ENCODE data around the gene GNG7.
A peak's percentile ranks its signal among the peaks of the same experiment; 100 is the strongest.

Gene GNG7

DNA sequence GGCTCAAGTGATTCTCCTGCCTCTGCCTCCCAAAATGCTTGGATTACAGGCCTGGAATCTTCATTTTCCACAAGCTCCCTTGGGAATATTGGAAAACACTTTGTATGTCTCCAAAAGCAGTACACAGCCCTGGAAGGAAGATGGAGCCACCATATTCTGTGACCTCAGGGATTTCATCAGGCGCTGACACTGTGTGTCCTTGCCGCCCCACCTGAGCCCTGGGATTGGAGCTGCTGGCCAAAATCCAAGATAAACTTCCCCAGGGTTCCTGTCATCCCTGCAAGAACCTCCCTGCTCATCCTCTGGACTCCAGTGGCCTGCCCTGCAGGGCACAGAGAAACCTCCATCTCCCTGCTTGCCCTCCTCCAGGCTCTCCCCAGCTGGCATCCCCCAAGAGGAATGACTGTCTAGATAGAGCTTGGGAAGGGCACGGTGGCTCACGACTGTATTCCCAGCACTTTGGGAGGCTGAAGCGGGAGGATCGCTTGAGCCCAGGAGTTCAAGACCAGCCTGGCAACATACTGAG, 1.3 kb upstream of the GNG7 start:
- Histone ChIP-seq H3K4me3 (ENCODE audit: low read length) (no peak overlapping the region), H3K27ac (ENCODE audit: low read length) (no peak overlapping the region), H3F3A (ENCODE audit: insufficient read depth, low read length) (peaks cover 27% of the 10 kb centered on the region), H3K9me2 (replicated peaks; ENCODE audit: insufficient read depth, low read length) (no peaks in the 10 kb centered on the region), H3K79me2 (ENCODE audit: low read length) (peaks cover 23% of the 10 kb centered on the region), H3K4me1 (ENCODE audit: low read length) (peaks cover 27% of the 10 kb centered on the region), H3K9ac (ENCODE audit: low read length) (no peak overlapping the region), H3K27me3 (replicated peaks; ENCODE audit: insufficient read depth, low read length) (peaks cover 16% of the 10 kb centered on the region), H3K4me2 (ENCODE audit: low read depth, low read length) (no peak overlapping the region), H3K36me3 (replicated peaks; ENCODE audit: insufficient read depth, low read length) (no peaks in the 10 kb centered on the region), H3K9me3 (replicated peaks; ENCODE audit: insufficient read depth, low read length) (no peaks in the 10 kb centered on the region), H2AFZ (ENCODE audit: low read length) (no peak overlapping the region), H4K20me1 (ENCODE audit: insufficient read depth, low read length) (no peaks in the 10 kb centered on the region)
- no peak for DNase-seq
- TF ChIP-seq CTCF (IDR thresholded peaks at IDR 0.05; ENCODE audit: low read length) (no peak), EZH2phosphoT487 (IDR thresholded peaks at IDR 0.05; ENCODE audit: low read length) (no peak), EZH2 (optimal IDR thresholded peaks at IDR 0.05; ENCODE audit: low read depth, low read length) (no peak)

- Histone ChIP-seq H4K20me1 (ENCODE audit: insufficient read depth, low read length) (no peaks in the 10 kb centered on the region), H3K27ac (ENCODE audit: low read length) (no peak overlapping the region), H3F3A (ENCODE audit: insufficient read depth, low read length) (peaks cover 34% of the 10 kb centered on the region), H3K36me3 (replicated peaks; ENCODE audit: insufficient read depth, low read length) (no peaks in the 10 kb centered on the region), H3K4me2 (ENCODE audit: low read depth, low read length) (peak overlapping the region; percentile 28; the same call in 1 of the 2 replicates), H2AFZ (ENCODE audit: low read length) (0 out of 2 replicates have a peak overlapping the region, but pooled peaks have one; percentile 2), H3K9ac (ENCODE audit: low read length) (no peak overlapping the region), H3K9me3 (replicated peaks; ENCODE audit: insufficient read depth, low read length) (no peaks in the 10 kb centered on the region), H3K79me2 (ENCODE audit: low read length) (peaks cover 23% of the 10 kb centered on the region), H3K27me3 (replicated peaks; ENCODE audit: insufficient read depth, low read length) (peaks cover 12% of the 10 kb centered on the region), H3K4me3 (ENCODE audit: low read length) (no peak overlapping the region), H3K9me2 (replicated peaks; ENCODE audit: insufficient read depth, low read length) (no peaks in the 10 kb centered on the region), H3K4me1 (ENCODE audit: low read length) (peaks cover 31% of the 10 kb centered on the region)
- no peak for TF ChIP-seq EZH2 (optimal IDR thresholded peaks at IDR 0.05; ENCODE audit: low read depth, low read length)
- DNase-seq = no peak
These were observed 563 bp upstream of the GNG7 start for GRCh38 chr19:2703077-2703437.

DNA sequence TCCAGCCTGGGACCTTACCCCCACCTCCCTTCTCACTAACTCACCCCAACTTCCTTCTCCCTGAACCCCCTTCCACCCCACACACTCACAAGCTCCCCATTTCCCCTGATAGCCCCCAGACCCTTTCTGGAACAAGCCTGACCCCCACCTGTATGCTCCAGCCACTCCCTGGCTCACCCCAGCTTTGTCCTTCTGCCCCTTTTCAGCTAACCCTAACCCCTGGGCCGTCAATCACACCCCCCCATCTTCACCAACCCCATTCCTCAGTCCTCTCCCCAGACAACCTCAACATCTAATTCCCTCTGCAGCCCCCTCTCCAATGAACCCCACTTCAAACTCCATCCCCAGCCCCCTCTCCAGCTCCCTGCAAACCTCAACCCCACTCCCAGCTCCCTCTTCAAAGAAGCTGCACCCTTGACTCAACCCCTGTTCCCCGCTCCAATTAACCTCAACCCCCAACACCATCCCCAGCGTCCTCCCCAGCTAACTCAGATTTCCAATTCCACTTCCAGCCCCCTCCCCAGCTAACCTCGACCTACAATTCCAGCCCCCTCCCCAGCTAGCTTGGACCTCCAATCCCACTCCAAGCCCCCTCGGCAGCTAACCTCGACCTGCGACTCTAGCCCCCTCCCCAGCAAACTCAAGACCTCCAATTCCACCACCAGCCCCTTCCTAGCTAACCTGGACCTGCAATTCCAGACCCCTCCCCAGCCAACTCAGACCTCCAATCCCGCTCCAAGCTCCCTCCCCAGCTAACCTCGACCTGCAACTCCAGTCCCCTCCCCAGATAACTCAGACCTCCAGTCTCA, 929 bp downstream of the GNG7 start:
- peak overlapping the region; percentile 52; the same call in 1 of the 2 replicates for H2AFZ ChIP-seq (ENCODE audit: low read length)
- H3K4me3 ChIP-seq (ENCODE audit: low read length) = peak overlapping the region; percentile 85
- H3K4me2 ChIP-seq (ENCODE audit: low read depth, low read length) = peak overlapping the region; percentile 94
- H3K9ac ChIP-seq (ENCODE audit: low read length) = peak overlapping the region; percentile 88
- H3K79me2 ChIP-seq (ENCODE audit: low read length) = peaks cover 36% of the 10 kb centered on the region
- peaks cover 11% of the 10 kb centered on the region for H3K27me3 ChIP-seq (replicated peaks; ENCODE audit: insufficient read depth, low read length)
- DNase-seq = no peak
- no peaks in the 10 kb centered on the region for H3K9me3 ChIP-seq (replicated peaks; ENCODE audit: insufficient read depth, low read length)
- TF ChIP-seq EZH2phosphoT487 (IDR thresholded peaks at IDR 0.05; ENCODE audit: low read length) = no peak
- no peak for TF ChIP-seq EZH2 (optimal IDR thresholded peaks at IDR 0.05; ENCODE audit: low read depth, low read length)
- TF ChIP-seq CTCF (IDR thresholded peaks at IDR 0.05; ENCODE audit: low read length) = no peak
- H3F3A ChIP-seq (ENCODE audit: insufficient read depth, low read length) = peaks cover 34% of the 10 kb centered on the region
- H3K4me1 ChIP-seq (ENCODE audit: low read length) = peaks cover 31% of the 10 kb centered on the region
- no peaks in the 10 kb centered on the region for H4K20me1 ChIP-seq (ENCODE audit: insufficient read depth, low read length)
- no peaks in the 10 kb centered on the region for H3K9me2 ChIP-seq (replicated peaks; ENCODE audit: insufficient read depth, low read length)
- peak overlapping the region; percentile 79; the same call in 1 of the 2 replicates for H3K27ac ChIP-seq (ENCODE audit: low read length)
- H3K36me3 ChIP-seq (replicated peaks; ENCODE audit: insufficient read depth, low read length) = no peaks in the 10 kb centered on the region

Measured in MM.1S (cell line).